GM19324 (cell line): ENCODE data around the gene RANGAP1.

ENCODE experiments used
- ATAC-seq: cut with Tn5 transposase; IDR thresholded peaks from one replicate; pipeline ENCODE4 v1.9.1; 2021; ENCODE audit warnings: mild to moderate bottlenecking, moderate library complexity; ENCODE audit not compliant: unreplicated experiment, low FRiP score

Gene RANGAP1

DNA sequence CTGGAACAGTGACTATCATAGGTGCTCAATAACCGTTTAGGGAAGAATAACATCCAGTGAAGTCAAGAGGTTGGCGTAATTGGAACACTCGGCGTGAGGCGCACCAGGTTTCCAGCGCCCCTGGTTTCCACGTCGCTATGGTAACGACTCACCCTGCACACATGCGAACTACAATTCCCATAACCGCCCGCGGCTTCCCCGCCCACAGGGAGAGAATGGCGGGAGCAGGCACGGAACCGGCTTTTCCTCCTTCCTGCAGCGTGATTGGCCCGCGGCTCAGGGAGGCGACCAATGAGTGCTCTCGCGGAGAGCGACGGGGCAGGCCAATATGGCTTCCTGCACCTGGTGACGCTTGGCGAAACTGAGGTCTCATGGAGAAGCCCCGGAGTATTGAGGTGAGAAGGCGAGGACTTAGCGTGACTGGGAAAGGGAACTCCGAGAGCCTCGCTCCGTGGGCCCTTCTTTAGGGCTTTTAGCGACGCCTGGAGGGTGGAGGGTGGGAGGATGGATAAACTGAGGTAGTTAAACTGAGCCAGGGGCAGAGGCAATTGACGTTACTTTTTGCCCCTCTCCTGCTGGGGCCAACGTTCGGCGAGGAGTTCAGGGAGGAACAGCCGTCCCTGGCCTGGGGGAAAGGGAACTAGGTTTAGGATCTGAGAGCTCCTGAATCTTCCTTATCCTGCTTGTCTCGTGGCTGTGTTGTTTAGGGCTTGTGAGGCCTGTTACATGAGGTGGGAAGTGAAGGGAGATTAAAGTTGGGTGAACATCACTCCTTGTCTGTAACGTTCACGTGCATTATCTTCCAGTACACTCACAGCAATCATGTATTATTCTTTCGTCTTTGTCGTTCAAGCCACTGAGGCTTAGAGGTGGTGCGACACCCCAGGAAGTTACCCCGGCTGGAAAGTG lies 80.7 kb downstream of the RANGAP1 start, which contains the start of gene L3MBTL2:
Gene L3MBTL2 (plus strand): TSS at position 321 of the 909 bp plus-strand sequence. CDS start 51 bp downstream, at position 372.
- peak; percentile 94 for ATAC-seq

DNA sequence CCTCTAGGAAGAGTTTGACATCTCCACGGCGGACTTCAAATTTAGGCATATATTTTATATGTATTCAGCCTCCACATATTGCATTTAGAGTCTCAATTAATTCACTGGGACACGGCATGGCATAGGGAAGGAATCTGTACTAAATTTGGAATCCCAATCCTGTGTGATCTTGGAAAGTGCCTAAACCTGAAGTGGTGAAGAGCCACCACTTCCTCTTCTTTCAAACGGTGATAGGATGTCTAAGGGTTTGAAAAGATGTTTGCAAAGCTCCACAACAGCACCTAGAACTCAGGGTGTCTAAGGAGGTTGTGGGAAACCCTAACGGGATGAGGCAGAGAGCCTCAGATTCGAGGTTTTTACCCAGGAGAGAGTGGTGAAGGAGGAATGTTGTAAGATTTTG lies 81.9 kb downstream of the RANGAP1 start:
- ATAC-seq, result no peak

DNA sequence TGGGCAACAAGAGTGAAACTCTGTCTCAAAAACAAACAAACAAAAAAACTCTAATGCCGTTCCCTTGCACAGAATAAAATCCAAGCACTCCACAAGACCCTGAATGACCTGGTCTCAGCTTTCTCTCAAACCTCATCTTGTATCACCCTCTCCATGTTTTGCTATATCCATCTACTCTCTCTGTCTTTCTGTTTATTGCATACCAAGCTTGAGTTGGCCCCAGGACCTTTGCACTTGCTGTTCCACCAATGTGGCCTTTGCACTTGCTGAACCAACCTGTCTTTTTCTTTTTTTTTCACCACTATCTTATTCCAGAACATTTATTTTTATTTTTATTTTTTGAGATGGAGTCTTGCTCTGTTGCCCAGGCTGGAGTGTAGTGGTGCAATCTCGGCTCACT lies 82.9 kb downstream of the RANGAP1 start:
- no peak for ATAC-seq

DNA sequence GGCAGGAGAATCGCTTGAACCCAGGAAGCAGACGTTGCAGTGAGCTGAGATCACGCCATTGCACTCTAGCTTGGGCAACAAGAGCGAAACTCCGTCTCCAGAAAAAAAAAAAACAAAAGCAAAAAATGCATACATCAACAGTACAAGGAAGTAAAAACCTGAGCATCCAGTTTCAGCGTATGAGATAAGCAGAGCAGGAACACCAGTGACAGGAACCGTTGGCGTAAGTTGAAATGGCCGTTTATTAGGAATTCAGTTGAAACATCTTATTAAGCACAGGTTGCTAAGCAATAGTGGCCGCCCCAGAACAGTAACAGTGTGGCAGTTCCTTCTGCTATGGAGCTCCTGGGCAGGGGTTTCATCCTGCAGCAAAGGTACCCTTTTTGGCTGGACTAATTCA lies 84.8 kb downstream of the RANGAP1 start:
- ATAC-seq, result no peak

DNA sequence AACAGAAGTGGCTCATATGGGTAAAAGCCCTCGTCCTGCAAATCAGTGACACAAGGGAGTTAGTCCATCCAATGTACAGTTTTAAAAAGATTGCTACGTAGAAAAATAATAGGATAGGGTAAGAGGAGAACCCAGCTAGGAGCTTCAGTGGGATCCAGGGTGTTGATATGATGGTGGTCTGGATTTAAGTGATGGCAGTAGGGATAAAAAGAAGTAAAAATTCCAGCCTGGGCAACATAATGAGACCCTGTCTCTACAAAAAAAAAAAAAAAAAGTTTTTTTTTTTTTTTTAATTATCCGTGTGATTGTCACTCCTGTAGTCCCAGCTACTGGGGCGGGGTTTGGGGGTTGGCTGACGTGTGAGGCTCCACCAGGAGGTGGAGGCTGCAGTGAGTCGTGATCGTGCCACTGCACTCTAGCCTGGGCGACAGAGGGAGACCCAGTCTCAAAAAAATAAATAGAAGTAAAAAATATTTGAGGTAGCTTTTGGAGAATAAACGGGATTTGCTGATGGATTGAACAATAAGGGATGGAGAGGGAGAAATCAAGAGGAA lies 87.9 kb downstream of the RANGAP1 start:
- ATAC-seq, result no peak

DNA sequence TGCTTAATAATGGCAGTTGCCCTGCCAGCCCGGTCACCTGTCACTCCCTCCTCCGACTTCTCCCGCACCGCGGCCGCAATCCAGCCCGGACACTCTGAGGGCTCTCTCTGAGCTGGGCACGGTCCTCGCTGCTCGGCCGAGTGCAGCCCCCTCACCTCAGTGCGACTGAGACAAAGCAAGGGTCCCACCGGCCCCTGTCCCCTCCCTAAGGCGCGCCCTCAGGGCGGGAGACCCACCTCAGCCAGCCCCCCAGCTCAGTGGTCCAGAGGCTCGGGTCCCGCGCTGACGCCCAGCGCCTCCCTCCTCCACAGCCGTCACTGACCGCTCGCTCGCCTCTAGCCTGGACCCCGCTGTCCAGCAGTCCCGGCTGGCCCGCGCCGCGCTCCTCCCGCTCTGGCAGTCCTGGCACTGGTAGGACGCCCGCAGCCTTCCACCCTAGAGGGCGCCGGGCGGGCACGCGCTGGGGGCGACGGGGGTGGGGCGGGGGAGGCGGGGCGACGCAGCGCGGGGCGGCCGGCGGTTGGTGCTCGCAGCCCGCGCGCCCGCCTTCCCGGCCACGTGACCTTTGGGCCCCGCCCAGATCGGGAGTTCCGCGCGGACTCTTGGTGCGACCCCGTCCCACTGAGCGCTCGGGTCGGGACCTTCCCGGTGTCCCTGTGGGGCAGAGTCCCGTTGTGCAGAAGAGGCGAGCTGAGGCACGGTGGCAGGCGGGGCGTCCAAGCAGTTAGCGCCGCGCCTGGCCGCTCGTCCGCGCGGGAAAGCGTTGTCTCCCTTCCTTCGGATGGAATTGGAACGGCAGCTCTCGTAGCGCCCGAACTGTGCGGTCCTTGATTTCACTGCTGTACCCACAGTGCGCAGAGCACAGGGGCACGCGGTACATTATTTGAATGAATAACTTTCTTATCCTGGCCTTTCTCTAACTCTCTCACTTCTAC lies 88.7 kb downstream of the RANGAP1 start:
- ATAC-seq, result peak; percentile 88
